ENCODE measurements around the gene TSPAN12.
"Not testable (repeated sequence)": the region's sequence is repeated elsewhere in the genome, so short reads cannot be mapped to it uniquely, and the experiment has no call there.

TSPAN12 gene
- long read RNA-seq: 0 reads

- peak in 1 of 2 experiments; percentile 30 for DNase-seq (ENCODE audit: low read depth in 1 of 2, low spot score in 1 of 2)
- peaks cover 38% of the 10 kb centered on the region for H3K27me3 ChIP-seq (ENCODE audit: insufficient read depth, poor library complexity, severe bottlenecking)
- TF ChIP-seq CTCF (IDR thresholded peaks at IDR 0.05; ENCODE audit: insufficient read depth, low read length): peak; percentile 19
- no peak for TF ChIP-seq POLR2AphosphoS5 (IDR thresholded peaks at IDR 0.05; ENCODE audit: low read depth)
- H3K27ac ChIP-seq (replicated peaks): no peak within 1 kb of the TSS
- H3K4me3 ChIP-seq (replicated peaks; ENCODE audit: insufficient read depth, low read length): peak within 1 kb of the TSS; percentile 49
Measured at GRCh38 chr7:120857588-120858573, at the start of gene TSPAN12. TSS of gene TSPAN12 (minus strand) at chr7:120858144. CDS start at chr7:120856763, 1,381 bp downstream.

GRCh38 chr7:120898715-120899499, 41.0 kb upstream of the TSPAN12 start:
- Histone ChIP-seq H3K27me3 (ENCODE audit: insufficient read depth, poor library complexity, severe bottlenecking) (no peaks in the 10 kb centered on the region), H3K27ac (replicated peaks) (no peak overlapping the region), H3K4me3 (replicated peaks; ENCODE audit: insufficient read depth, low read length) (no peak overlapping the region)
- DNase-seq (ENCODE audit: low read depth in 1 of 2, low spot score in 1 of 2): no peak
- TF ChIP-seq GABPA (IDR thresholded peaks at IDR 0.05; ENCODE audit: low read depth) (no peak), POLR2AphosphoS5 (IDR thresholded peaks at IDR 0.05; ENCODE audit: low read depth) (no peak), REST (IDR thresholded peaks at IDR 0.05; ENCODE audit: insufficient replicate concordance, low read depth) (no peak), CTCF (IDR thresholded peaks at IDR 0.05; ENCODE audit: insufficient read depth, low read length) (no peak), SPI1 (IDR thresholded peaks at IDR 0.05; ENCODE audit: borderline replicate concordance, low read depth) (no peak)

- not testable (repeated sequence) for H3K4me3 ChIP-seq (replicated peaks; ENCODE audit: insufficient read depth, low read length); DNase-seq (ENCODE audit: low read depth in 1 of 2, low spot score in 1 of 2); H3K27me3 ChIP-seq (ENCODE audit: insufficient read depth, poor library complexity, severe bottlenecking); H3K27ac ChIP-seq (replicated peaks)
Measured at GRCh38 chr7:120895253-120895652, 37.3 kb upstream of the TSPAN12 start.

GRCh38 chr7:120885602-120886001, 27.7 kb upstream of the TSPAN12 start:
- H3K27ac ChIP-seq (replicated peaks); H3K27me3 ChIP-seq (ENCODE audit: insufficient read depth, poor library complexity, severe bottlenecking); DNase-seq (ENCODE audit: low read depth in 1 of 2, low spot score in 1 of 2); H3K4me3 ChIP-seq (replicated peaks; ENCODE audit: insufficient read depth, low read length): not testable (repeated sequence)

- no peak for DNase-seq (ENCODE audit: low read depth in 1 of 2, low spot score in 1 of 2)
- TF ChIP-seq GABPA (IDR thresholded peaks at IDR 0.05; ENCODE audit: low read depth) (no peak), REST (IDR thresholded peaks at IDR 0.05; ENCODE audit: insufficient replicate concordance, low read depth) (no peak), CTCF (IDR thresholded peaks at IDR 0.05; ENCODE audit: insufficient read depth, low read length) (no peak), SPI1 (IDR thresholded peaks at IDR 0.05; ENCODE audit: borderline replicate concordance, low read depth) (no peak), POLR2AphosphoS5 (IDR thresholded peaks at IDR 0.05; ENCODE audit: low read depth) (no peak)
- Histone ChIP-seq H3K27me3 (ENCODE audit: insufficient read depth, poor library complexity, severe bottlenecking) (no peaks in the 10 kb centered on the region), H3K27ac (replicated peaks) (no peak overlapping the region), H3K4me3 (replicated peaks; ENCODE audit: insufficient read depth, low read length) (no peak overlapping the region)
Measured at GRCh38 chr7:120877701-120878100, 19.8 kb upstream of the TSPAN12 start.

Data from HL-60 (cell line).